Testis (tissue), 2 donors: ENCODE measurements around the gene NARS2.

ENCODE experiments used
- CTCF ChIP-seq, 3 experiments: fragments of 450-650 bp in 2 of 3; fragments of 200-600 bp in 1 of 3; sonication (generic) in 1 of 3; IDR thresholded peaks; one replicate each; pipeline ENCODE4 v1.5.1; 2016 to 2019; ENCODE audit warnings: antibody characterized with exemption in 3 of 3, mild to moderate bottlenecking in 2 of 3, moderate library complexity in 1 of 3
- POLR2A ChIP-seq: fragments of 450-650 bp; IDR thresholded peaks from one replicate; pipeline ENCODE4 v1.6.1; 2017; ENCODE audit warnings: antibody characterized with exemption, mild to moderate bottlenecking, moderate library complexity

GRCh38 chr11:78536933-78537332 lies 37.7 kb downstream of the NARS2 start:
- TF ChIP-seq CTCF (IDR thresholded peaks at IDR 0.05) (no peak), POLR2A (no peak)
